Hypothalamus (tissue), 51 donors: ENCODE data around the gene KCNN4.
A peak's percentile ranks its signal among the peaks of the same experiment; 100 is the strongest.

ENCODE experiments used
- DNase-seq, 51 donors: peaks; one replicate each; lab custom pipeline; 2025; lab: John Stamatoyannopoulos, UW

Gene KCNN4

DNA sequence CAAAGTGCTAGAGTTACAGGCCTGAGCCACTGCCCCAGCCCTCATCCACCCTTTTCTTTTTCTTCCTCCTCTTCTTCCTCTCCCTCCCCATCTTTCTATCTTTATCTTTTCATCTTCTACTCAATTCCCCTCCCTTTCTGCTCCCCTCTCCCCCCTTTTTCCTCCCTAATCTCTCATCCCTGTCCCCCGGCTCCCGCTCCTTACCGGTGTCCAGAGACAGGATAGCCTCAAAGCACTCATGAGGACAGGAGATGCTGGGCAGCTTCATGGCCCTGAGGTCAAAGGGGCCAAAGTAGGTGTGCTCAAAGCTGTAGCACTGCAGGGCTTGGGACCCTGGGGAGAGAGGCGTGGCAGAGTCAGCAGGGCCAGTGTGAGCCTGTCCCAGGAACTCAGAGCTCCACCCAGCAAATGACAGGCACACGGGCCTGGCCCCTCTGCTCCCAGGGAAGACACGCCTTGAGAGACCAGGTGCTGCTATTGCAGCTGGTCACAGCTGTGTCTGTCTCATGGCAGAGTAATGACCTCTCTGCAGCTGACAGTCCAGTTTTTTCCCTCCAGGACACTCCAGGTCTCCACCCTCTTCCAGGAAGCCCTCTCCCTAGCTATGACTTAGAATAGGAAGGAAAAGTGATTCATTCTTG, 18.8 kb upstream of the KCNN4 start:
- DNase-seq, result no peak

DNA sequence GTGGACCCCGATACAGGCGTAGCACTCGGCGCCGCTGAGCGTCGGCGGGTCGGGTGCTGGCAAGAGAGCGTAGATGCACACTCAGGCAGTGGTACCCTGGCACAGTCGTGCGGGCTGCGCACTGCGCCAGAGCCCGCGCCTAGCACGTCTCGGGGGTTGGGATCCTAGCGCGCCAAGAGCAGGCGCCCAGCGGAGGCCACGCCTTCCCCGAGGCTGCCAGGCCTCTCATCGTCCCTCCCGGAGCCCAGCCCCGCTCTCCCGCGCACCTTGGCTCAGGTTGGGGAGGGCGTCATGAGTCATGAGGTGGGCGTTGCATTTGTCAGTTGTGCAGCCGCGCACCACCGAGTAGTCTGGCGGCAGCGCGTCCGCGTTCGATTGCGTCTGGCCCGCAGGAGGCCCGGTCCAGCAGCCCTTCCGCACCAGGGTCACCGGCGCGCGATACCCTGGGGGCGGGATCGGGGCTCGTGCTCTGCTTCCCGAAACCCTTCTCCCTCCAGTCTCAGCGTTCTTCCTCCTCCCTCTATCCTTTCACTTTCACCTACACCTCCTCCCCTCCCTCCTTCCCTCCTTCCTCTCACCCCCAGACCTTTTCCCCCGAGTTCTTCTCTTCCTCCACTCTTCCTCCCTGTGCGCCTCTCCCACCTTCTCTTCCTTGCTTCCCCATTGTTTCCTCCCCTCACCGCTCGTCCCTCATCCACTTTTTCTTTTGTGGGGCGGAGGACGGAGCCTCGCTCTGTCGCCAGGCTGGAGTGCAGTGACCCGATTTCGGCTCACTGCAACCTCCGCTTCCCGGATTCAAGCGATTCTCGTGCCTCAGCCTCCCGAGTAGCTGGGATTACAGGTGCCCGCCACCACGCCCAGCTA, 18.0 kb upstream of the KCNN4 start:
- DNase-seq, result peak in 21 of 51 donors; percentile 10 to 77 (median 35)

DNA sequence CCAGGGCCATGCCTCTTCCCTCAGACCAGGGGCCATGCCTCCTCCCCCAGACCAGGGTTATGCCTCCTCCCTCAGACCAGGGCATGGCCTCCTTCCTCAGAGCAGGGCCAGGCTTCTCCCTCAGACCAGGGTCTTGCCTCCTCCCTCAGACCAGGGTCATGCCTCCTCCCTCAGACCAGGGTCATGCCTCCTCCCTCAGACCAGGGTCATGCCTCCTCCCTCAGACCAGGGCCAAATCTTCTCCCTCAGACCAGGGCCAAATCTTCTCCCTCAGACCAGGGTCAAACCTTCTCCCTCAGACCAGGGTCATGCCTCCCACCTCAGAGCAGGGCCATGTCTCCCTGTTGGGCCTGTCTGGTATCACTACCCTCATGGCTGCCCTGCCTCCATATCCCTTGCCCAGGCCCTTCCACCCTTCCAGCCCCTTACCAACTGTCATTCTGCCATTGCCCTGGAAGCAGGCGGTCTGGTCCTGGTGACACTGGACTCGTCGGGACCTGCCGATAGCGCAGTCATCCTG, 17.3 kb upstream of the KCNN4 start:
- no peak for DNase-seq

DNA sequence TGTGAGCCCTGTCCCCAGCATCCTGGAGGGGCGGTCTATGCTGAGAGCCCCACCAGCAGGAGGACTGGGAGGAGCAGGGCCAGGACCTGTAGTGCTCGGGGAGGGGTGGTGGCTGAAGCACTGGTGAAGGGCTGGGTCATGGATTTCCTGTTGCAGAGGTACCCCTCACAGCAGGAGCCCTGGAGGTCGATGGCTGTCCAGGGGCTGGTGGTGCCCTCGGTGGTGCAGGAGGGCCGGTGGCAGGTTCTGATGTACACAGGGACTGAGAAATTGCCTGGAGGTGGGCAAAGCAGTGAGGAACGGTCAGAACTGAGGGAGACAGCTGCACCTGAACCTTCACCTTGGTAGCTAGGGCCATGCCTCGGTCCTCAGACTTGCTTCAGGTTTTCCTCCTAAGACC, 16.8 kb upstream of the KCNN4 start:
- DNase-seq, result no peak

DNA sequence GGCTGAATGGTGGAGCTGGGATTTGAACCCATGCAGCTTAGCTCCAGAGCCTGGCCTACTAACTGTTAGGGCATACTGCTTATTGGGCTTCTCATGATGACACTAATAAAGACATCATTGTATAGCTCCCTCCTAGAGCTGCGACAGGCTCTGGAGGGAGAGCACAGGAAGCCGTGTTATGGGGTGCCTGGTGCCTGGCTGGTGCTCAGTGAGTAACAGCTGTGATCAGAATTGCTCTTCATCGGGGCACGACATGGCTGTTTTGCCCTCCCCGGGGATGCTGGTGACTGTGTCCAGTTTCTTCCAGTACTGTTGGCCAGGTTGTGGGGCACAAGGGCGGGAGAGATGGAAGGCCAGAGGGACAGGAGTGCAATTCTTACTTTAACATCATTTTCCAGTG, 16.3 kb upstream of the KCNN4 start:
- DNase-seq, result peak in 8 of 51 donors; percentile 12 to 38 (median 20)

DNA sequence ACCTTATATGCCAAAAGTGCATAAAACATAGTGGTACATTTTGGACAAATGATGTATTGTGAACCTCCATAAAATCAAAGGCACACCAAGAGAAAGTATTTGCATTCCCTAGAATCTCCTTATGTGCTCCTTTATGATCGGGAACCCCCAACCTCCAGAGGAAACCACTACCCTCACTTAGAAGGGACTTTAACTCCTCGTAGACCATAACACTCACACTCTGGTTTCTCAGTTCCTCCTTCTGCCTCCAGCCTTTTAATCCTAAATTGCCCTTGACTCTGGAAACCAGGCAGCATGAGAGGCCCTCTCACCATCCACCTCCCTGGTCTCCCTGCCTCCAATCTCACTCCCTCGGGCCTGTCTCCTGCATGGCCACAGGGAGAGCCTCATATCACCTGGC, 9.8 kb upstream of the KCNN4 start:
- no peak for DNase-seq

DNA sequence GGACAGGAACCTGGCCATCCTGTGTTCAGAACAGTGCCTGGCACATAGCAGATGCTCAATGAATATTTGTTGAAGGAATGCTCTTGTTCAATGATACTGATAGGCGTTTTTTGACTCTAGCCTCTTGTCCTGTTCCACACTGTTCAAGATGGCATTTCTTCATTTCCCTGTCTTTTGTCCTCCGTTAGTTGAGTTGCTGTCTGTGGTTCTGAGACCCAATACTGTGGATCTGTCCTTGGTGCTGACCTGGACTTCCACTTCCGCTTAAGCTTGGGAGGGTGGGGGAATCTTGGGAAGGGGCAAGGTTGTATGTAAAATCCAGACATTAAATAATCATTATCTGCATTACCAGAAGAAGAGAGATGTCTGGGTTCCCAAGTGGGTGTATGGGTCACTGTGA, 8.3 kb upstream of the KCNN4 start:
- no peak for DNase-seq

DNA sequence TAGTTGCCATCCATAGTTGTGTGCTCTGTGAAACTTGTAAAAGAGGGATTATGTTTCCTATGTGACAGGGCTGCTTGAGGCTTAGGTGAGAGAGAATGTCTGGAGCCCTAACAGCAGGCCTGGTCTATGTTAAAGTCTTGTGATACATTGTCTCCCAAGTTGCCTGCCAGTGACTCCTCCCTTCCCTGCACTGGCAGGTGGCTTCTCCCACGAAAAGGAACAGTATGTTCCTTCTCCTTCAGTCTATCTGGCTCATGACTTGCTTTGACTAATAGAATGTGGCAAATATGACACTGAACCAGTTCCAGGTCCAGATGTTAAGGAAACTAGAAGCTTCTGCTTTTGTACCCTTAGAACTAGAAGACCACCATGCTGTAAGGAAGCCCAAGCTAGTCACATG, 5.9 kb upstream of the KCNN4 start:
- DNase-seq, result no peak

DNA sequence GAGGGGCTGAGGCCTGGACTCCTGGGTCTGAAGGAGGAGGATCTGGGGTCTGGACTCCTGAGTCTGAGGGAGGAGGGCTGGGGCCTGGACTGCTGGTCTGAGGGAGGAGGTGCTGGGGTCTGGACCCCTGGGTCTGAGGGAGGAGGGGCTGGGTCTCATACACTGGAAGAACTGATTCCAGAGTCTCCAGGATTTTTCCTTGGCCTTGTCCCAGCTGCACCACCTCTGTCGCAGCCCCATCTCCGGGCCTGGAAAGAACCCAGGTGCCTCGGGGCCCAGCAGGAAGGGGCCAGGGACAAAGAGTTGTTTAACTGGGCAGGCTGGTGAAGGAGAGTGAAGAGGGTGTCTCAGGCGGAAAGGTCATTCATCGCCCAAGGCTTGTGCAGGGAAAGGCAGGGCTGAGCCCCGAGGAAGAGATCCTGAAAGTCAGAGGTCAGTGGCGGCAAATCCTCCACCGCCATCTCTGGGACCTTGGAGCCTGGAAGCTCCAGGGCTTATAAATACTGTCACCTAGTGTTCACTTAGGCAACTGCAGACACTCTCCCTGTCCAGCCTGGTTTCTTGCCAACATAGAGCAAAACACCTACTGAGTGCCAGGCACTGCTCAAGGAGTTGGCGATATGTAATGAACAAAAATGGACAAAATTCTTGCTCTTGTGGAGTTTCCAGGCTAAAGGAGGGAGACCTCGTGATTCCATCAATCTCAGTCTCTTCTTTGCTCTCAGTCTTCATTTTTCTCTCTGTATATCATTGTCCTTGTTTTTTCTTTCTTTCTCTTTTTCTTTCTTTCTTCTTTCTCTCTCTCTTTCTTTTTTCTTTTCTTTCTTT, 4.4 kb upstream of the KCNN4 start:
- peak in 17 of 51 donors; percentile 7 to 54 (median 27) for DNase-seq

DNA sequence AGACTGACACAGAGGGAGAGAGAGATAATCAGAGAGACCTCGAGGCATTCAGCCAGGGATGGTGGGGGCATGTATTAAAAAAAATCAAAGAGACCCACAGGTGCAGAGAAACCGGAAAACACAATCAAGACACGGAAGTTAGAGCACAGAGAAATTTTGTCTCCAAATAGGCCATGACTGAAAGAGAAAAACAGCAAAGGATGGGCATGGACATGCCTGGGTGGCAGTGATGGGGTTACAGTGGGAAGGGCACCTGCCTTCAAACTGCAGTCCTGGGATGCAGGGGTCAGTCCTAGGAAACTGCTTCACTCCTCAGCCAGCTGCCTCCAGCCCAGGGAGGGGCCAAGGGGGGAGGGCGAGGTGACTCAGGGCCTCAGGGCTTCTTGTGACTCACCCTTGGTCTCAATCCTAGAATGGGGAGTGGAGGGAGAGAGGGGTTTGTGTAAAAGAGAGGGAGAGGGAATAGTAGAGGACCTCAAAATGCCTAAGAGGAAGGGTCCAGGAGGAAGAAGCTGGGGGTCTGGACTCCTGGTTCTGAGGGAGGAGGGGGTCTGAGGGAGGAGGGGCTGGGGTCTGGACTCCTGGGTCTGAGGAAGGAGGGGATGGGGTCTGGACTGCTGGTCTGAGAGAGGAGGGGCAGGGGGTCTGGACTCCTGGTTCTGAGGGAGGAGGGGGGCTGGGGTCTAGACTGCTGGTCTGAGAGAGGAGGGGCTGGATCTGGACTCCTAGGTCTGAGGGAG, 3.6 kb upstream of the KCNN4 start:
- DNase-seq, result peak in 1 of 51 donors; percentile 5

DNA sequence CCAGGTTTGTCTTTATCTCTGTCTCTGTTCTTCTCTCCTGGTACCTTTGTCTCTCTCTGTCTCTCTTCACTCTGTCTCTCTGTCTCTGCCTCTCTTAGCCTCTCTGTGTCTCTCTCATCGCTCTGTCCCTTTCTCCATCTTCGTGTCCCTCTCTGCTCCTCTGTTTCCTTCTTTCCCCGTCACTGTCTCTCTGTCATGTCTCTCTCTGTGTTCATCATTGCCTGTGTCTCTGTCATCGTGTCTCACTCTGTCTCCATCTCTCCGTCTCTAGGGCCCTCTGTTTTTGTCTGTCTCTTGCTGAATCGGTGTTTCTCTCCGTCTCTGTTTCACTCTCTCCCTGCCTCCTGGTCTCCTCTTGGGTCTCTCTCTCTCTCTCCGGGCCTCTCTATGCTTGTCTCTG, 2.9 kb upstream of the KCNN4 start:
- no peak for DNase-seq

DNA sequence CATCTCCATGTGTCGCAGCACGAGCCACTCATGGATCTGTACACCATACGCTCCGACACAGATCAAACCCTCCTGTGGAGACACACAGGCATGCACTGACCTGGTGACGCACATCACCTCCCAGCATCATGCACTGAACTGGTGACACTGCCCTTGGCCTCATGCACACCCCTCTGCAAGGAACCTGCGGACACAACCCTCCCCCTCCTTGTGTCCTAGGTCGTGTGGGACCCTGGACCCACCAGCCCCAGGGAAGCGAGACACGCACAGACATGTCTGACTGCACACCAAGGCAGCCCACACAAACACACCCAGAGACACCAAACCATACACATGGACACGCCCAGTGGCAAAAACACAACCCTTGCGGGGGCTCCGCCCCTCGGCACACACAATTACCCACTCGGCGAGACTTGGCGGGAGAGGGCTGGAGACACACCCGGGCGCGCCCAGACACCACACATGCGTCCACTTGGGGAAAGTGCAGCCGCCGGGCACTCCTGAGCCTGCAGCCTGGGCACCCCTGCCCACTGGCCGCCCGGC, 2.0 kb upstream of the KCNN4 start:
- DNase-seq, result no peak

DNA sequence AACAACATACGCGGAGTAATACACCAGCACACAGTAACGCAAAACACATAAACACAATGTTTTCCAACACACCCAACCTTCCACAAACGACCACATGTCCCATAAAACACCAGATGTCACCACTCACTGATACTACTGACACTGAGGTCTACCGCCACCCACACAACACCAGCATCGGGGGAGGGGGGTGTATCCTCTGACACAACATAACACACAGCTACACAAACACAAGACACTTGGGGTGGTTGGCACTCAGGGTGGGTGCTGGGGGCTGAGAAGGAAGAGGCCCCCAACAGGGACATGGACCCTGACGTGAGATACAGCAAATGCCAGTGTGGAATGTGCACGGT, 1.5 kb upstream of the KCNN4 start:
- DNase-seq, result no peak

DNA sequence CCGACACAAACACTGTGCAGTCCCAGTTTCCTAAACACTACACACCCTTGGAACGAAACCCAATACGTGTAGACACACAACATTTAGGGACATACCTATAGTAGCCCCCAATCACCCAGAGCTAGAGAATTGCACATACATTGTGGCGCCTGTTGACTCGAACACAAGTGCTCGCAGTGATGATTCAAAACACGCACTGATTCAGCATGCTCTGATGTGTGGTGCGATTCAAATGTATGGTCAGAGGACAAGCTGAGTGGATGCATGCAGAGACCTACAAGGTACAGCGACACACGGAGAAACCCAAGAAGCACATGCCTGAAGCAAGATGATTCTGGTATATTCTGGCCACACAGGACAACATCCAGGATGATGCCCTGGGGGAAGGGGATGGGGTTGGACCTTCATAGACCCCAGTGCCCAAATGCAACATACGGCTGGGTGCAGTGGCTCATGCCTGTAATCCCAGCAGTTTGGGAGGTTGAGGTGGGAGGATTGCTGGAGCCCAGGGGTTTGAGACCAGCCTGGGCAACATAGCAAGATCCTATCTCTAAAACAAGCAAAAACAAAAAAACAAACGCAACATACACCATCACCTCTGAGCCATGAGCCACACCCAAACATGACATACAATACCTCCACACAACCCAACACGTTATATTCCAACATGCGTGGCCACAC, 997 bp upstream of the KCNN4 start:
- DNase-seq, result no peak

DNA sequence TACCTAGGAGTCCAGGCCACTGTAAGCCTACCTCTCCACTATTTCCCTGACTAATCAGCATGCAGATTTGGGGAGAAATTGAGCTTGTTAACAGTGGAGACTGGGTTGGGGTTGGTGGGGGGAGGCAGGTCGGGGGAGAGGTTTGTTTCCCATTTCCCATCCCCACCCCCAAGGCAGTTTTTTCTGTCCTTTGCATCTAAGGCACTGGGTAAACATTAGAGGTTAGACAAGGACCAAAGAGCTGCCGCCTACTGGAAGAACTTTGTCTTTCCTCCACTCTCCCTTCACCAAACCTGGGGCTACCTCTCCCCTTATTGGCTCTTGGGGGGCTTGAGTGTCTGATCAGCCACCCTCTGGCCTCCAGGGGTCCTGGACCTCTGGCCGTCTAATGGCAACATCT, 953 bp downstream of the KCNN4 start:
- no peak for DNase-seq

DNA sequence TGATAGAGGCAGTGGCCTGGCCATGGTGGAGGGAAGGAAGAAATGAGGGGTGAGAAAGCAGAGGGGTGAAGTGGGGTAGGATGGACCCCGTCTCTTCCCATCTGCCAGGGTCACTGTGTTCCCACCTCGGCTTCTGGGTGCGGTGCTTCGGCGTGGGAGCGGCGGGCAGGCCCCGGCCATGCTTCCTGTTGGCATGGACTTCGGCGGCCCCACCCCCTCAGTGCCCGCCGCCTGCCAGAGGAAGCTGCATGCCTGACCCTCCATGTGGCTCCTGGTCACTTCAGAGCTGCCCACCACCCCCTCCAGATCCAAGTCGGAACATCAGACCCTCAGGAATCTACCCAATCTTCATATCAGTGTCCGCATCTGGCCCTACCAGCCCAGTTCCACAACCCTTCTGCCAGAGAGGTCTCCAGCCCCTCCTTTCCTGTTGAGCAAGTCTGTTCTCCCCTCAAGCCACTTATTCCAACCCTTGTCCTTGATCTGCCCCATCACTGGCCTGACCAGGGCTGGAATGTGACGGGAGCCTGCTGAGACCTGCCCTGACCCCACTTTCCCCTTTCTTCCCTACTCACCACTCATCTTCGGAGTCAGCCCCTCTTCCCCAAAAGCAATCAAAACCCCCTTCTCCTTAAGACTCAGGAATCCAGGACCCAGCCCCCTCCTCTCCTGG, 1.5 kb downstream of the KCNN4 start:
- DNase-seq, result peak in 3 of 51 donors; percentile 11 to 13 (median 11)

DNA sequence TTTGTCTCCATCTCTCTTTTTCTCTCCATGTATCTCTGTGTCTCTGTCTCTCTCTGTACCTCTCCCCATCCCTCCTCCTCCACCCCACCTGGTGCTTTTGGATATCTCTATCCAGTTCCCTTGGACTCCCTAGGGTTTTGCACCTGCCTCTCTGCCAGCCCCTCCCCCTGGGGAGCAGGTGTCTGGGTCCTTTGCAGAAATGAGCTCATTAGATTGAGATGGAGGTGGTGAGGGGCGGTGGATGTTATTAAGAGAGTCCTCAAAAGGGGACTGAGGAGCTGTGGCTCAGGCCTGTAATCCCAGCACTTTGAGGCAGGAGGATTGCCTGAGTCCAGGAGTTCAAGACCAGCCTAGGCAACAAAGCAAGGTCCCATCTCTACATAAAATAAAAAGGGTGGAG, 2.1 kb downstream of the KCNN4 start:
- DNase-seq, result no peak

DNA sequence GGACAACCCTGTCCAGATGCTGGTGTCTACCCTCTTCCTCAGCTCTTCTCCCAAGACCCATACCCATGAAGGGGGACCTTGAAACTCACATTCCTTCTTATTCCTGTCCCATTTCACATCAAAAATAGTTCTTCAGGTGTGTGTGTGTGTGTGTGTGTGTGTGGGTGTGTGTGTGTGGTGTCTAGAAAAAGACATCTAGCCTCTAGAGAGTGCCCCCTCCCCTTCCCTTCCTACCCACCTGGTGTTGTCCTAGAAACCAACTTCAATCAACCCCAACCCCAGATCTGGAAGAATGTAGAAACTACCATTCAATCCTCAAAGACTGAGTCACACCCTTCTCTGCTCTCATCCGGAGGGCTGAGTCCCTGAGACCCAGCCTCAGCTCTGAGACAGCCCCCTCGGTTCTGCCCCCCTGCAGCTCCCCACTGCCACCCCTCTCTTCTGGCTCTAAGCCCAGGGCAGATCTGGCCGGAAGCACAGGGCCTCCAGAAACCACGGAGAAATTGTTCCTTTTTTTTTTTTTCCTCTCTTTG, 3.5 kb downstream of the KCNN4 start:
- peak in 2 of 51 donors; percentile 7 to 15 for DNase-seq

DNA sequence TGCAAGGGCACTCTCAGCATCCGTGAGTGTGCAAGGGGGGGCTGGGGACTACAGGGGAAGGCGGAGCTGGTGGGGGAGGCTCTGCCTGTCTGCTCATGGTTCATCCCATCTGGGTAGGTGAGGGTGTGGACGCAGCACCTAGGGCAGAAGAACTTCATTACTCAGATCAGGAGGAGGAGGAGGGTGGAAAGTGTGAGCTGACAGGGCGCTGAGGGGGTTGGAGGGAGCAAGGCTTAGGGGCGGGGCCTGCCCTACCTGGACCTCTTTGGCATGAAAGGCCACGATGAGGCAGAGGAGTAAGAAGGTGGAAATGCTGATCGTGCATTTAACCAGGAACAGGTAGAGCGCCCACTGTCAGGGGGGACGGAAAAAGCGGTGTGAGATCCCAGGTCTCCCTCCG, 4.5 kb downstream of the KCNN4 start:
- no peak for DNase-seq
